HK-2 (cell line): ENCODE data around the gene ANKH.

Experiments
- DNase-seq: peaks from one replicate; pipeline ENCODE4 v3.0.0-alpha.2; 2018; ENCODE audit not compliant: unreplicated experiment

The ANKH gene

GRCh38 chr5:14735944-14736343 is 135.6 kb downstream of the ANKH start:
- no peak for DNase-seq

DNA sequence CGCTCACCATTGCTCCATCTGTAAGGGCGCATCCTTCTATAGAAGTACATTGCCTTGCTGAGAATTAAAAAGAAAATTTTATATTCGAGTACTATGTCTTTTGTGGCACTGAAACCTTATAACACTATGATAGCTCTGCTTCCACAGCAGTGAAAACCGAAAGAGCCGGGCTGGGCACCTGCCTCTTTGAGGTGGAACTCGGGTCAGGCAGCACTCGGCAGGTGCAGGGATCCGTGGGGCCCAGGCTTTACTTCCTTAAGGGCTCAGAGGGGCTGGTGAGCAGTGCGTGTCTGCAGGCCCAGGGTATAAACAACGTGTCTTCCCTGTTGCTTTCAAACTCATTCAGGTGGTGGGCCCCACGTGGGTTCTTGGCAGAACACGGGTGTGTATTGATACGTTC is 137.2 kb downstream of the ANKH start:
- no peak for DNase-seq

DNA sequence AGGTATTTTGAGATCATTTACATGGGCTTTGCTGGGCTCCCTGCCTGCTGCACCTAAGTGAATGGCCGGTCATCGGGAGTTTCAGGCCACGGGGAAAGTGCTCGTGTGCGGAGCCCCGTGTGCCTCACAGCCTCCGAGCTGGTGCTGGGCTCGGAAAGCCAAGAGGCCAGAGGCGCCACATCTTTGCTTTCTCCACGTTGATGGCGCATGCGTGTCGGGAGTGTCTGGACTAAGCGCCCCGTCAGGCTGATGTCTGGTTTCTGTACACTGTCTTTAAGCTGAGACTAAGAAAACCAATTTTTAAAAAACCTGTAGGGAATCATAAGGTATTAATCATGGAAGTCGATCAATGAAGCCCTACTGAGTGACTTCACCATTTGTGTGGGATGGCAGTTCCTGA is 137.9 kb downstream of the ANKH start:
- DNase-seq, result no peak

DNA sequence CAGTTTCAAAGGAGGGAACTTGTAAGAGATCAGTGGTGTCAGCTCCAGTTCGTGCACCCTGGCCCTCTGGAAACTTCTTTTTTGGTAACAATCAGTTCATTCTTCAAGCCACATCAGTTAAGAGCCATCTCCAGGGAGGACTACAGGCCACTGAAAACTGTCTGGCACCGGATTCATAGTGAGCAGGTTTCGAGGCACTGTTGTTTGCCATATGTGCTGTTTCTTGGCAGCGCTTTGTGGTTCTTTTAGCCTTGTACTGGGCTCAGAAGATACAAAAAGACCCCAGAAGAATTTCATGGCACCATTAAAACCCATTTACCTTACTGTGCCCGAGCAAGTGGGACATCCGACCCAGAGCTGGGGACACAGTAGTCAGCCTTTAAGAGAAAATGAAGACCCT is 138.6 kb downstream of the ANKH start:
- no peak for DNase-seq

DNA sequence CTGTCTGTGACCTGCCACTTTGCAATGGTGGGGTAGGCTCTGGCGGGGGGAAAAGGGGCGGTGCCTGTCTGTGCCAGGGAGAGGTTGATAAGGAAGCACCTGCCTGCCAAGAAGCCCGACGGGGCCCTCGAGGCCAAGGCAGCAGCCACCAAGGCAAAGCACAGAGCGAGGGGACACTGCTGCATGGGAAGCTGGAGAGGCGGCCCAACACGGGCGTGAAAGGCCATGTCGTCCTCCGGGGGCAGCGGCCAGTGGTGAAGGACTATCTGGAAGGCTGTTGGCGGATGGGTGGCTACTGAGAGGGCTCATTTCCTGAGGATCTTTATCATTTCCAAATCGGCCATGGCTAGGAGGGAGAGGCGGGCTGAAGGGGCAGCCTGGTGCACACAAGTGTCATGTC is 140.7 kb downstream of the ANKH start:
- DNase-seq, result no peak

GRCh38 chr5:14730466-14730865 is 141.1 kb downstream of the ANKH start:
- DNase-seq, result no peak

DNA sequence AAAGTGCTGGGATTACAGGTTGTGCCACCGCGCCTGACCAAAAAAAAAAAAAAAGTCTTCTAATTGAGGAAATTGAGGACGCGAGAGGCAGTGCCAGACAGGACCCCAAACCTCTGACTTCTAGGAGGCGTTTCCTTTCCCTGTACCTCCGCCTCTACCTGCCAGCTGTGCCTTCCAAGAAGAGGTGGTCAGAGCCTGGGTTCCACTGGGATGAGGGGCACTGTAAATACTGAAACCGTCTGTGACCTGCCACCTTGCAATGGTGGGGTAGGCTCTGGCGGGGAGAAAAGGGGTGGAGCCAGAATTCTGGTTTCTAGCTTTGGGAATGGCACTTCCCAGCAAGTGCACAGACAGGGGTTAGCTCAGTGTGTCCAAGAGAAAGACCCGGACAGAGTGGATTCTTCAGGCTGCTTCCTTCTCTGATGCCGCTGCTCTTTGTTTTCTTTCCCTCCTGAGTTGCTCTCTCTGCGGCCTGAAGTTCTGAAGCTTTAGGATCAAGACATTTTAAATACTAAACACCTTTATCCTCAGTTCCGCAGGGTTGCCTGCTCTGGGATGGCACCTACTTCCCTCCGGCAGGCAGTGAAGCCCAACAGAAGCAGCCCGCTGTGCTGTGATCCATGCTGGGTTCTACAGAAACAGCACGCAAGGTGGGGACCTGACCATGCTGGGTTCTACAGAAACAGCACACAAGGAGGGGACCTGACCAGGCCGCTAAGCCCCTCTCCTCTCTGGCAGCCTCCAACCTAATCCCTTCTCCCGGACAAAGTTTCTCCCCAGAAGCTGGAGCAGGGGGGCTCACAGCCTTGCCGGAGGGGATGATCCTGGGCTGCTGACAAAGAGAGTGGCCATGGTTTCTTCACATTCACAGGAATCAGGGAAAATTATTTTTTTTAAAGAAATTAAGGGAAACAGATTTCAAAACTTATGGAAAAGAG is 141.9 kb downstream of the ANKH start:
- DNase-seq, result no peak

GRCh38 chr5:14728459-14728938 is 143.1 kb downstream of the ANKH start:
- no peak for DNase-seq

- DNase-seq, result no peak
Measured at GRCh38 chr5:14727928-14728458, 143.6 kb downstream of the ANKH start.

GRCh38 chr5:14727428-14727865 is 144.1 kb downstream of the ANKH start:
- peak; percentile 76 for DNase-seq

DNA sequence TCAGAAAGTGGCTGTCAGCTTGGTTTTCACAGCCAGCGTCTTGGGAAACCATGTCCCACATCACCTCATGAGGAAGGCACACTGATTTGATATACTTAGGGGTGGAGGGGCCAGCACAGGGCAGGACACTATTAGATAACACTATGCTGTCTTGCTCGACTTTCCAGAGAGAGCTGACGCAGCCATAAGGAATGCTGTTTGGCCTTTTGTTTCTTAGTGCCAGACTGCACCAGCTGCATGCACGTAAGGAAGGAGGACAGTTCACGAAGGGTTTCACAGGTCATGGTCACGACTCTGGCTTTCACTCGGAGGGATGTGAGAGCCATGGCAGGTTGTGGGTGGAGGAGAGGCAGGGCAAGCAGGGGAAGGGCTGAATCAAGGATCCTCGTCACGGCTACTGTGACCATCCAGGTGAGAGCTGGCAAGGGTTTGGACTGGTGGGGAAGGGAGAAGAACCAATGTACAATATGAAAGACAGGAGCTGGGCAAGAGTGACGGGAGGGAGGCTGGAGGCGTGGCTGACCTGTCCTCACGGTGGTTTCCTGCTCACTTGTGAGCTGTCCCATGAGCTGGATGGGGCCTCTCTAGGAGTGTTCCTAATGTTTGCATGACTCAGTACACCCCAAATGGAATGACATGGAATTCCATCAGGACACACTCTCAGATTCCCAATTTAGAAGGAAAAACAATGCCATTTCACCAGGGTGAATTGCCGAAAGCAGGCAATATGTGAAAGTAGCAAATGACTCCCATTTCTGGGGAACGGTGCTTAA is 145.3 kb downstream of the ANKH start:
- no peak for DNase-seq

DNA sequence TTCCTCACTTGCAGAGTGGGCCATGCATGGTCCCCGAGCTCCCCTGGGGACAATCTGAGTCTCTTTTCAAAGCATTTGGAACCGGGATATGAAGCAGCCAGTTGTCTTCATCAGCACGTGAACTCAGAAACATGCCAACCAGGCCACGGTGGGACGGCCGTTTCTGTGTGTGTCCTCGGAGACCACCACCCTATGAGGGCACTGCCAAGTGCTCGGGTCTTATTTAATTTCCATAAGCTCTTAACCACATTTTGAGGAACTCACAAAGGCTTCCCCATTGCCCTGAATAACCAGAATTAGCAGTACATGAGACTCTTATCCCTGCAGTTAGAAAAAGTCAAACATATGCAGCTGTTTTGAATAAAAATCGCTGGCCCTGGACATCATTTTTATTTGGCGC is 146.9 kb downstream of the ANKH start:
- no peak for DNase-seq

DNA sequence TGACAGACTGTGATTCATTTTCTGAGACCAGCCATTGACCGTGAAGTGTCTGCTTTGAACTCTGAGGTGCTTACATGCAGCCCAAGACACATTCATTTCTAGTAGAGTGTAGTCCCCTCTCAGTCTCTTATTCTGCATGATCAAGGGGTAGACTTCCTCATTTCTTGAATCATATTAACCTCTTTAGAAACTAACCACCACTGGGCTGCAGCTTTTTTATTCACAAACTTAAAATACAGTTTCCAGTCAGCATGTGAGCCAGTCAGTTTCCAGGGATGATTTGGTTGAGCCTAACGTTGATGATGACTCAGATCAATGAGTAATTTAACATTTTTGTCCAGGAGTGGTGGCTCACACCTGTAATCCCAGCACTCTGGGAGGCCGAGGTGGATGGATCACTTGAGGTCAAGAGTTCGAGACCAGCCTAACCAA is 147.9 kb downstream of the ANKH start:
- no peak for DNase-seq

DNA sequence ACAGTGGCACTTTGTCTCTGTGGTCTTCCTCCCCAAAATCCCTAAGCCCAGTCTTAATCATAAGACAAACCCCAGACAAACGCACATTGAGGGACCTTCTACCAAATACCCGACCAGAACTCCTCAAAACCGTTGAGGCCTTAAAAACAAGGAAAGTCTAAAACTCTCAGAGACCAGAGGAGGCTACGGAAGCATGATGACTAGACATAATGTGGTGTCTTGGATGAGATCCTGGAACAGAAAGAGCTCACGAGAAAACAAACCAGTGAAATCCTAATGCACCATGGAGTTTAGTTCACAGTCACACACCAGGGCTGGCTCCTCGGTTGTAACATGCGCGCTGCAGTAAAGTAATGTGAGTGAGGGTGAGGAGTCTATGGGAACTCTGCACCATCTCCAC is 148.7 kb downstream of the ANKH start:
- no peak for DNase-seq

DNA sequence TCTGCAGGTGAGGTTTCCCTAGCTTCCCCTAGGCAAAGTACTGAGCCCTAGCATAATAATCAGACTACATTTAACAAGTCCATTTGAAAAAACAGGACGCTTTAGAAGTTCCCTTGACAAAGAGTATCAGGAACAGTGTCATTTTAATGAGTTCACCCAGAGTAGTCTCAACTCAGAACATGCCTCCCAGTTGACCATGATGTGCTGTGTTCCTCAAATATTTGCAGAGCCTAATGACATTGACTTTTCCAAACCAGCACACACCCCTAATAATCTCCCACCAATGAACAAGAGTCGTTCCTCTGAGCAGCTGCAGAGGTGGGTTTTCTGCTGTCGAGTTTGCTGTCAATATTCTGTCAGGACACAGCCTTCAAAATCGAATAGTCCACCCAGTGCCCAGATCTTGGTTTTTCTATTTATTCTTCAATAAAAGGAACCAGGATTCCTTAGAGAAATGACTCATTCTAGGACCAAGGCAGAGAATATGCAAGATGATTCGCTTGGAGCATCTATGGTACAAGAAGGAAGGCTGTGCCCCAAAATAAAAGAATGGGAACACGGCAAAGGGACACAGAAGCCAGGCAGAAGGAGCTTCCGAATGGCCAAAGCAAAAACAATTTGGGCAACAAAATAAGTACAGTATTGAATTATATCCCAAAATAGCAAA is 149.5 kb downstream of the ANKH start:
- no peak for DNase-seq

DNA sequence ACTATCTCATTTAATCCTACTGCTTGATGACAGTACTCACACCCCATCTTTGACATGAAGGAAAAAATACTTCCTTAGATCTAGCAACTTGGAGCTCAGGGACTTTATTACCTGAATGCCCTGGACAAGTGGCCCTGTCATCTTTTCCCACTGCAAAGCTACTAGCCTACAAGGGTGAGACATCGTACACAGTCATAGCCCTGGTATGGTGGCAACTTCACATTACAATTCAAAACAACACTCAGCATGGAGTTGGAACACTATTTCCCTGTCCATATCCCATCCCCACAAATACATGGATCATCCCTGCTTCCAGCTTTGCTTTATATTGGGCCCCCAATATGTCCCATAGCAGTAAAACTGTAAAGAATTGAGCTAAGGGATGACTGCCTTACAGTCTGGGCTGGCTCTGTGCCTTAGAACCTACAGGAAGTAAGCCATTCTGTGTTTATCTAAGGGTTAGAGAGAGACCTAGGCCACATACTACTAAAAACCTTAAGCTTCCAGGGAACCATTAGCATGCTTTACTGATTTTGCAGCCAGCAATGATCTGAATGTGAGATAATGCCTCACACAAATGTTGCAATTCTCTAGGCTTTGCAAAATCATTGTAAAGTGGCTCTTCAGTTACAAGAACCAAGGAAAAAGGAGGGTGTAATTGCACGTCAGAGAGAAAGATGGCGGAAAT is 151.2 kb downstream of the ANKH start:
- DNase-seq, result no peak

DNA sequence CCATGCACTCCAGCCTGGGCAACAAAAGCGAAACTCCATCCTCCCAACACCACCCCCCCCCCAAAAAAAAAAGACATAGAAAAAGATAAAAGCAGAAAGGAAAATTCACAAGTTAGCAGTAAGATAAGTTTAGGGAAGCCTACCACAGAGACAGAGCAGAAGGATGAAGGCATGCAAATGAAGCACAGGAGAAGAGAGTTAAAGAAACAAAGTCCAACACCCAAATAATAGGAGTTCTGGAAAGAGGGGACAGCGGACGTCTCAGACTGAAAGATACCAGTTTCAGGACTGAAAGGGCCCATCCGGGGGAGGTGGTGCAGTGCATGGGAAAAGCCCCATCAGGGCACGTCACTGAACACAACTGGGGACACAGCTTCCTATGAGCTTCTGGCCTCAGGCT is 152.8 kb downstream of the ANKH start:
- no peak for DNase-seq

GRCh38 chr5:14716755-14717752 is 154.5 kb downstream of the ANKH start:
- DNase-seq, result no peak

- DNase-seq, result no peak
Measured at GRCh38 chr5:14715481-14715880, 156.1 kb downstream of the ANKH start.

GRCh38 chr5:14714706-14715105 is 156.9 kb downstream of the ANKH start:
- peak; percentile 22 for DNase-seq
